AML-193 (cell line): ENCODE data around the gene CSMD2.

ENCODE experiments used
- DNase-seq, 2 experiments: peaks; one replicate each; lab custom pipeline; 2025; lab: John Stamatoyannopoulos, UW

Gene CSMD2

DNA sequence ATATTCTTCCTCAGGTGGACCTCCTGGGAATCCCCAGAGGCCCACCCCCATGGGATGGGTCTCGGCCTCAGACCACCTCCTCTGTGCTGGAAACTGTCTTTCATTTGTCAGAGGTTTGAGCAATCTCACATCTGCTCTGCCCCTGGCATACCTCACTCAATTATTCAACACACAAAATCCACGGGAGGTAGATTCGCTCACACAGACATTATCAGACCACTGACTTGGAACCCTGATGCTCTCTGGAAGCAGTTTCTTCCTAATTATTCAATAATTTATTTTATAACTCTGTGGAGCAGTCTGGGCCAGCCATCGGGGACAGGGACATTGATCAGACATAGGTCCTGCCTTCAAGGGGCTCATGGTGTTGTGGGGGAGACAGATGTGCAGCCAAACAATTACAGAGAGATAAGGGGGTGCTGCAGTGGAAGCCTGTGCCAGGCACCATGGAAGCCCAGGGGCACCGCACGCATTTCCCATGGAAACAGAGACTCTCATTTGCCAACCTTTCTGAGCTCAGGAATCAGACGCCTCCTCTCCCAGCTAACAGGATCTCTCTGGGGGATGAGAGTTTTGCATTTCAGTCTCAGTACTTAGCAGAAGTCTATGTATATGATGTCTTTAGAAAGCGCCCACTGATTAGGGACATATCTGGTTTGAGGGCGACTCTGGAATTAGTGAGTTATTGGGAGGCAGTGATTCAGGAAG is 204.7 kb downstream of the CSMD2 start:
- no peak for DNase-seq

DNA sequence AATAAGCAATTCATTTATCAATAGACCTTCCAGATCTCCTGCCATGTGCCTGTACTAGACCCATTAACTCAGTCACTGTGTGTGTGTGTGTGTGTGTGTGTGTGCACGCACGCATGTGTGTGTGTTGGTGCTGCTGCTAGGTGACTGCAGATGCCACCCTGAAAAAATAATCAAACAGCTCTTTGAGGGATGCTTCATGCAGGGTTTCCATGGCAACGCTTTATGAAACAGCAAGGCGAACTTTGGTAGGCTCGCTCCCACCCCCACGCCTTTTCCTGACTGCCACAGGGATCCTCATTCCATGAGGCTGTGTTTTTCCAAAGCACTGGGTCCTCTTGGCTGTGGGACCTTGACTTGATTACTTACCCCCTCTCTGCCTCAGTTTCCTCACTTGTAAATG is 207.2 kb downstream of the CSMD2 start:
- no peak for DNase-seq

DNA sequence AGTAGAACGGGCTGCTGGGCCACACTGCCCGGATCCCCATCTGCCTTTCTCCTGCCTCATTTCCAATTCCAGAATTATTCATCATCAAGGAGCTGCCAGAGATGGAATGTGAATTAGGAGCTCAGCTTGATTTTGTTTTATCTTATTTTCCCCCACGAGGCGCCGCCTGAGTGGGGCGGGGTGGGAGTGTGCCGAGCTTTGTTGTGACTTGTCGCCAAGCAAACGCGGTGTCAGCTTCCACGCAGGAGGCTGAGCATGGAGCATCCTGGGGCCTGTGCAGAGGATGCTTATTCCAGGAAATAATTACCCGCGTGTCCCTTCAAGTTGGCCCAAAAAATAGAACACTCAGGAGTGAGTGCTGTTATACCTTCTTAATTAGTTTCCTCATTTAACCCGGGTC is 209.9 kb downstream of the CSMD2 start:
- no peak for DNase-seq

DNA sequence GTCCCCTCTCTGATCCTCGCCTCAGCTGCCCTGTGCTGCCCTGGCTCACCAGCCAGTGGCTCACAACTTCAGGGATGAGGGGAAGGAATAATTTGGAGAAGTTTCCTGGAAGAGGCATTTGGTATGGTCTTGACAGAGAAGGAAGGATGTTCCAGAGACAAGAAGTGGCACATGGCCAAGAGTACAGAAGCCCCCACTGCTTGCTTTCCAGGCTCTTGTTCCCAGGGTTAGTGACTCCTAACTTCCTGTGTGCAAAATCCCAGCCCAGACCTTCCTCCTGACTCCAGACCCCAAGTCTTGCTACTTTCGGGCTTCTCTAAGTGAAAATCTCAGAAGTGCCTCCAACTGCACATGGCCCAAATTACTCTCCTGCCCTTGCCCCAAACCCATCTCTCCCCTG is 215.5 kb downstream of the CSMD2 start:
- no peak for DNase-seq

DNA sequence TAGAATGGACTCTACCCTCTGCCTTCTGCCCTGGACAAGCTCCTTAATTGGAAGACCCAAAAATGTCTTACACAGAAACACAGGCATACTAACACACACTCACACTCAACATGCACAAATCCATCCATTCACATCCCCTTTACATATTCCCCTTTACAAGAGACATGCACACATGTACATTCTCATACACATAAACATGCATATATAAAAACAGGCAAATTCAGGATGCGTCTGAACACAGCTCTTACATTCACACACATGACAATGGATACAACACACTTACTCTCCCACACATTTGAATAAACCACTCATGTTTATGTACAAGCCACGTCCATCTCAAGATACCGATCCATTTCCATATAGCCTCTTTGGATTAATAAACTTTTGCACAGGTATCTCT is 216.7 kb downstream of the CSMD2 start:
- DNase-seq: no peak

DNA sequence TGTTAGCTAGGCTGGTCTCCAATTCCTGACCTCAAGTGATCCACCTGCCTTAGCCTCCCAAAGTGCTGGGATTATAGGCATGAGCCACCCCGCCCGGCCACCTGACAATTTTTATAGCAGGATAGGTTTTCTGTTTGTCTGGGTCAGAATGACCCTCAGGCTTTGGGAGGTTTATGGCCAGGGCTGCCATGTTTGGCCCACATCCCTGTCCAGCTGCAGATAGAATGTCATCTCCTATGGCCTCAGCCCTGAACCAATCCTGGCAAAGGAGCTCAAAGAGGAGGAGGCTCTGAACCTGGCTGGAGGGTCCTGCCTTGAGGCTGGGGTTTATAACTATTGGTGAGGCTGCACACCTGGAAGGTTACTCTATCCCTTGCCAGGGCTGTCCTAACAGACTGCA is 218.2 kb downstream of the CSMD2 start:
- DNase-seq: no peak

DNA sequence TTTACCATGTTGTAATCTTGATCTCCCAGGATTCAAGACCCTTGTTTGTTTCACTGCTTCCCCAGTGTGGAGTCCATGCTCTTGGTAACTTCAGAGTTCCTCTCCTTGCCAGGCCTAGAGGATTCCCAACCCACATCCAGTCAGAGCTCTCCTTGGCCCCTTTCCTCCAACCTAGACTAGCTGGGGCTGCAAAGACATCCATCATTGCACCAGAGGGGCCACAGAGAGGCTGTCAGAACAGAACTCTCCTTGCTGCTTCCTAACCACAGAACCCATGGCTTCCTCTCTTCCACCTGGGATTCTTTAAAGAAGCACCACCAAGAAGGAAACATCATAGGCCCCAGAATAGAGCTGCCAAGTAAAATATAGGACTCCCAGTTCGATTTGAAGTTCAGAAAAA is 220.2 kb downstream of the CSMD2 start:
- no peak for DNase-seq

DNA sequence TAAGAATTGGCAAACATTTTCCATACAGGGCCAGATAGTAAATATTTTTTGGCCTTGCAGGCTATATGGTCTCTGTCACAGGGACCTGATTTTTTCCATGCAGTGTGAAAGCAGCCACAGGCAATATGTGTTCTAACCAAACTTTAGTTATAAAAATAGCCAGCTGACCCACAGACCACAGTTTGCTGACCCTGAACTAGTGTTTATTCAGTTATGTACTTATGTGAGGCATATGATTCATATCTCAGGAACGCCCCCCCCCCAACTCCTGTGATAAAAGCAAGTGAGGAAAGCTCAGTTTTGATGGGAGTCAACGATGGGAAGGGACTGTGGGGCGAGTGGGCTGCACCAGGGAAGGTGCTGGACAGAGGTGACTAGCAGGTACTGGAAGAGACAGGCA is 221.1 kb downstream of the CSMD2 start:
- no peak for DNase-seq

DNA sequence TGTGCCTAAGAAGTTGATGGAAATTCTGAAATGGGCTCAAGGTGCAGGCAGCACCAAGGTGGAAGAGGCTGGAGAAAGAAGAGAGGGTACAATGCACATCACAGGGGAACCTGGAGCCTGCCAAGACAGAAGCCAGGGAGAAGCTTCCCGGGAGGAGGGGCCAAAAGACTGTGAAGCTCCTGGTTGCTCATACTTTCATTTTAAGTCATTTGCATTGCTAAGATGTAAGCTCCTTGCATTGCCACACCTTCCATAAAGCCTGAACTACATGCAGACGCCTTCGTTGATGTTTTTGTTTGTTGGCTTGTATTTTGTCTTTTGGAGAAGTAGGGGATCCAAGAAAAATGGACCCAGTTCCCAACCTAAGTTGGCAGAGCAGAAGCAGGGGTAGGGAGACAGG is 232.2 kb downstream of the CSMD2 start:
- DNase-seq: no peak

DNA sequence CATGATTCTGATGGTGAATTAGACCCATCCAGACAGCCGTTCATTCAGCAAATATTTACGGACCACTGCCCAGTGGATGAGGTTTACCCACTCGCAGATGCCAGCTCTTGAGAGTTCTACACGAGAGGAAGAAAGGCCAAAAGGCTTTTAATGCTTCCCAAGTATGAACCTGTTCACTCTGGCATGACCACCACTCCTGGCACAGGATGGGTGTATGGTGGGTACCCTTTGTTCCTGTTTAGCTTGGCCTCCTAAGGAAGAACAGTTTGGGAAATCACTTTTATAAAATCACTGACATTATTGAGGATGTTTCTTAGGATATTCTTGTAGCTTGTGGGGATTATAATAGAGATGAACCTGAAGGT is 233.9 kb downstream of the CSMD2 start:
- no peak for DNase-seq

DNA sequence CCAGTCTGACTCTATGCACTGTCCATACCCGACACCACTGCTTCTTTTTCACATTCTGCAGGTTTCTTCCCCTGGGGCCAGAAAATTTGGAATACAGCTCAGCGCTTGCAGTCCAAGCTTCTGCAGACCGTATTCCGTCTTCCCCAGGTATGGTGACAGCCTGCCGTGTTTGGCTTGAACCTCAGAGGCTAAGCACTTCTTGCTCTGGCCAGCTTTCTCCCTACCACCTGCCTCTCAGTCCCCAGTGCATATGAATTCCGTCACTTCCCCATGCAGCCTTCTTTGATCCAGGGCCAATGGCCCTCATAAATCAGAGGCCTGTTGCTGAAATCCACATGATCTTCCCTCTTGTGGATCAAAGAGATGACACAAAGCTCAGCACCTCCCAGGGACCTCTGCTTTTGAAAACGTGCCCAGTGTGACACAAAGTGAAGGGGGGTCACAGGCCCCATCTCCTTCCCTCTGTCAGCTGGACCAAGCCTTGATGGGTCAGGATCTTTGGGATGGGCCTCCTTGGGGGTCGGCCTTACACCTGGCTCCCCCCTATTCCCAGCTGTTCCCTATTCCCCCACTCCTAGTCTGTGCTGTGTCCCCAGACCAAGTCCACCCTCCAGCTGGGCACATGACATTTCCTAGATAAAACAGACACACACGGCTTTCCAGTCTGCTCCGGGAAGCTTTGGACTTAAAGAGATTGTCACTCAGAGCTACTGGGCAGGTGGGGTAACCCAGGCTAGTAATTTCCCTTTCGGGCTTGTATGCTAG is 234.5 kb downstream of the CSMD2 start:
- DNase-seq: no peak

DNA sequence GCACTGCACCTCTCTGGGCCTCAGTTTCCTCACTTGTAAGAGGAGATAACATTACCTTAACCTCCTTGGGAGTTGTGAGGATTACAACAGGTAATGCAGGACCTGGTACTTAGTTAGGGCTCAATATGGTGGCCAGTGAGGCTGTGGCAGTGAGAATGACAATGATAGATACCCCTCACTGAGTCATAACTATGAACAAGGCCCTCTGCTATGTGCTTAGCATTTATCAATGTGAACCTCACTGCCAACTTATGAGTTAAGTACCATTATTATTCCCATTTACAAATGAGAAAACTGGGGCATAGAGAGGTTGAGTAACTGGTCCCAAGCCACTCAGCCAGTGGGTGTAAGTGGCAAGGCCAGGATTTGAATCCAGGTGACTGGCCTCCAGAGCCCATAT is 236.8 kb downstream of the CSMD2 start:
- no peak for DNase-seq

DNA sequence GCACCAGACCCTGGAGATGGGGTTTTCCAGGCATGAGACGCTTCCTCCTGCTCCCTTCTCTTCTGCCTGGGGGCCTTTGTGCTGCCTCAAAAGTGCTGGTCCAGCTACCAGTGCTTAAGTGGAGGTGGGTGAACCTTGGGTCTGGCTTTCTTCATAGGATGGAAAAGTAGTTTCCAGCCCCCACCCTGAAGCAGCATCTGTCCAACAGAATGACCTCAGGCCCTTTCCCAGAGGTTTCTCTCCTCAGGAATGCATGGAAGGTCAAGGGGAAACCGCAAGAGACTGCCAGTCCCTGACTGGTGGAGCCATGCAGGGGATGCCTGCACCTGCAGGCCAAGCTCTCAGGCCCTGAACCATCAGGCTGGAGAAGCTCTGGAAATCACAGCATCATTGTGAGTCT is 237.3 kb downstream of the CSMD2 start:
- DNase-seq: no peak

DNA sequence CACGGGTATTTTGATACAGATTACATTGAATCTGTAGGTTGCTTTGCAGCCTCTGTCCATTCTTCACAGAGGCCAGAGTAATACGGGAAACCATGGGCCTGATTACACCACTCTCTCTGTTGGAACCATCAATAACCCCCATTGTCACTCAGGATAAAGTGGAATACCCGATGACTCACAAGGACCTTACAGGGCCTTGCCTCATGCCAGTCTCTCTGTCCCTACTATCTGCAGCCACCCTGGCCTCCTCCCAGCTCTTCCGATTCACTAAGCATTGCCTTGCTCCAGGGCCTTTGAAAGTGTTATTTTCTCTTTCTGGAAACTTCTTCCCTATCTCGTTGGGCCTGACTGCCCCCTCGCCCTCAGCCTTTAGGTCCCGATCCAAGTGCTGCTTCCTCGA is 239.4 kb downstream of the CSMD2 start:
- no peak for DNase-seq

DNA sequence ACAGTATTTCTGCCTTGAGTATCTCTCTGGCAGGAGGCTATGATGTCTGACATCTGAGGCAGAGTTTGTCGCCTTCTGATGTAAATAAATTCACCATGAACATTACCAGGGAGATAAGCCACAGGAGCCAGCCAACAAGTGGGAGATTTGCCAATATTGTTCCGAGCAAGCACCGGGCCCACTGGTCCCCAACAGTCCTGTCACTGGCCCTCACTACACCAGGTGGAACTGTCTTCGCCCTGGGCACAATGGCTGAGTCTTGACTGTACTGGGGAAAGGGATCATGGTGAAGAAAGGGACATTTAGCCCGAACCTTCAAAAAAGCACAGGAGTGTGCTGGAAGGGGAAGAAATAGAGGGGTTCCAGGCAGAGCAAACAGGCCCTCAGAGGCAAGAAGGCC is 243.7 kb downstream of the CSMD2 start:
- DNase-seq: no peak

DNA sequence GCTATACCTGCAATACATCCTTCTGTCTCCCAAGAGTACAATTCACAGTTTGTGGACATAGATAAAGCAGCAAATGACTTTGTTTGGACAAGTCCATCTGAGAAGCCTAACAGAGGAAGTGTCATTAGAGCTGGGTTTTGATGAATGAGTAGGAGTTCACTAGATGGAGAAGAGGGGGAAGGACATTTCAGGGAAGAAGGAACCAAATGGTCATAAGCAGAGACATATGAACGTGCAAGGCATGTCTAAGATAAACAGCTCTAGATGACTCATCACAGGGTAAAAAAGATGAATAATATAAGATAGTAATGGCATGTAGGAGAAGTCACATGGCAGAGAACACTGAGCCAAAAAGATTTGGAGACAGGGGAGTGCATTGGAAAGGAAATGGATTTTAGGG is 246.7 kb downstream of the CSMD2 start:
- no peak for DNase-seq

DNA sequence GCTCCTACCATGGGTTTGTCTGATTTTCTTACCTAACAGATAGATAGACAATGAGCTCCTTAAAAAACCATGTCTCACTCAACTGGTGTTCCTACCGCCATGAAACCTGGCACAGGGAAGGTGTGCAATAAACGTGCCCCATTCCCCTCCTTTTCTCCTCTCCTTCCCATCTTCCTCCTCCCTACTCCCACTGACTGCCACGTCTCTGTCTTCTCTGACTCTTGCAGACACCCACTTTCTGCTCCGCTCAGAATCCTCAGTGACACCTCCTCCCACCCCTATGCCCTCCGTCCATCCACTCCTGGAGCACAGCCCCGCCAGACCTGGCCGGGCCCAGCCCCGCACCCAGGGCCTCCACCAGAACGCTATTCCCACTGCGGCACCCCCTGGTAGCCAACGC is 248.2 kb downstream of the CSMD2 start:
- no peak for DNase-seq

DNA sequence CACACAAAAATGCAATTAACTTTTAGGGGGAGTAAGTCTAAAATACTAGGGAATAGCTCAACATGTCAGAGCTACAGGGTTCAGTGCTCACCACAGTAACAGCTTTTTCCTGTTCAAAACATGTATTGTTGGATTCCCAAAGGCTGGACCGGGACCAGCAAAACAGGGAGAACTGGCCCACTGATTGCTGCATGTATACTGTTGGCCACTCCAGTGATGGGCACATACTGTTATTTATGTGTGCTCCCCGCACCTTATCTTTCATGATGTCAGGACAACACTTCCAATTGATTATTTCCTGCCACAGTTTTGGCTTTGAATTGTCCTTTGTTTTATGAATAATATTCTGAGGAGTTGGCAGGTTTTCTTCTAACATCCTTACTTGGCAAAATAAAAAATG is 250.5 kb downstream of the CSMD2 start:
- no peak for DNase-seq

DNA sequence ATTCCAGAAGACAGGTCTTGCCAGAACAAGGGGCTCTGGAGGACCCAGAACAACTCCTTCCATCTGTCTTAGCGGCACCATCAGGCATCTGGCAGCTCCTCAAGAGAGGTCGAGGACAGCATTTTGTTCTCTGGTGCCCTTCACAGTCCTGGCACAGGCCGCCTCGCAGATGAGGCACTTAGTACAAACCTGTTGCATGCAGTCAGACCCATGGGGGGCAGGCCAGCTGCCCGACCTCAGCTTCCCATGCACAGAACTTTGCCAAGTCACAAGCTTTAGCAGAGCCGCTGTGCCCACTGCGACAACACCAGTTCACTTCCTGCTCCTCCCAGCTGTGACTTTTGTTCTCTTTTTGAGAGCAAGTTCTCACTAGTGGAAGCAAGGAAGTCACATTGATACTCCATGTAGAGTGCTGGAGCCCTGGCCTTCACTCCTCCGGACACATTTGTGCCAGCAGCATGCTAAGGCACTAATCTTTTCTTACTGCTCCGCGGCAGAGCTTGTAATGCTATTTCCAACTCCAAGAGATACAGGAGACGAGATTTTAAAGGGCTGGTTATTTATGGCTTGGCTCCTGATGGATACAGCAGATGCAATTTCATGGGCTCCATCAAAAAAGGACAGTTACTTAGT is 256.6 kb downstream of the CSMD2 start:
- no peak for DNase-seq

DNA sequence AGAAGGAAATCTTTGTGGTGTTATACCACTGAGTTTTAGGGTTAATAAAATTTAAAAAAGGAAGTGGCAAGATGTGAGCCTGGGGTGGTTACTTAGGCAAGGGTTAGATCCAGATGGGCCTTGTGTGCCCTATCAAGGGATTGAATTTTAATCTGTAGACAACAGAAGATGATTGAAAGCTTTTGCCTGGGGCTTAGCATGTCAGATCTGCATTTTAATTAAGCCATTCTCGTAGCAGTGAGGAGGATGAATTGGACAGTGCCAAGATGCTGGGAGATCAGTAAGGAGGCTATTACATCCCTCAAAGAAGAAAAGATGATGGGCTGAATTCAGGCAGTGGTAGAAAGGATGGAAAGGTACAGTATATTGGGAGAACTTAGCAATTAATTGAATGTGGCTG is 258.9 kb downstream of the CSMD2 start:
- no peak for DNase-seq

DNA sequence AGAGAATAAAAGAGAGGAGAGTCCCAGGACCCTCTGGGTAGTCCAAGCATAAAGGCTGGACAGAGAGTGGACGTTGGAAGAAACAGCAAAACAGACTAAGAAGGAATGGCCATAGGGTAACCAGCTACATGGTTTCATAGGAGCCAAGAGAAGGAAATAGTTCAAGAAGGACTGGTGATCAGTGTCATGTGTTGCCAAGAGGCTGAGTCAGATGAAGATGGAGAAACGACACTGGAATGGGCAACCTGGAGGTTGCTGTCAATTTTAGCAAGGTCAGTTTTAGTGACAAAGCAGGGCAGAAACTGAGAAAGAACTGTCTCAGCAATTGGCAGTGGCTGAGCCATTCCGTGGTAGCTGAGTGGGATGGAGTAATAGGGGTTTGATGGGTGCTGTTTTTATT is 259.8 kb downstream of the CSMD2 start:
- no peak for DNase-seq

DNA sequence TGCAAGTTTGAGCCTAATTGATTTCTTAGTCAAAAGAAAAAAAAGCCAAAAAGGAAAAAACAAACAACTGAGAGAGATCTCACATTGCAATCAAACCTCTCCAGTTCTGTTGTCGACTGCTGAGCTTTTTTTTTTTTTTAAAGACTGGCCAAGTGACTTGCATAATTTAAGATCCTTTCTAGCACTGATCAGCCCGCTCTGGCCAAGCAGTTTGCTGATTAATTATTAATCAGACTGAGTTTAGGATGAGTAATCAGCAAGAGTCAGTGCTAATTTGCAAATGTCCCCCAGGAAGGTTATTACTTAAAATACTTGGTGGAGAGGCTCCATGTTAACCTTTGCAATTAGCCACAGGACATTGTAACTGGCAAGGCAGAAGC is 261.8 kb downstream of the CSMD2 start:
- DNase-seq: no peak

DNA sequence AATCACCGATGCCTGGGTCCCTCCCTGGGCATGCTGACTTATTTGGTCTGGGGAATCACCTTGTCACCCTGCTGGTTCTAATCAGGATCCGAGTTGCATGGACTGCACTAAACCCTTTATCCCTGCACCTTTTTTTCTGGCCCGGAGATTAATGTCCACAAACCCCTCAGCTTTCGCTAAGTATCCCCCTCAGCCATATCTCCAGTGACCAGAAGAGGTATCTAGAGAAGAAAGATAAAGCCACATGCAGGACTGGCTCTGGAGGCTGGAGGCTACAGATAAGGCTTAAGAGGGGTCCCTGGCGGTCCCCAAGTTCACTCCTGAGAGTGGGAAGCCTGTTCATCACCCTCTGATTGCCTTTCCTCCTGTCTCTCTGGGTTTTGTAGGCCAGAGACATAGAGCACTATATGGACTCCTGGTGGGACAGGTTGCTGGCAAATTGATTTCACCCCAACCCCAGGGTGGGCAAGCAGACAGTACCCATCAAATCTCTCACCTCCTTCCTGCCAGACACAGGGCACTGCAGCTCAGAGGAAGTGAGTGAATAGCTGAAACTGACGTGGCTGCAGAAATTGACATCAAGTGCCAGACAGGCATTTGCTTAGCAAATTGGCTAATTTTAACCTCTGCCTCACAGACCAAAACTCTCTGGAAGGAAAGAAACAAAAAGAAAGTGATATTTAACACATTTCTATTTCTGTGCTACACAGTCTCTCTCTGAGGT is 262.4 kb downstream of the CSMD2 start:
- no peak for DNase-seq
